GM23338 (cell line): ENCODE results near the gene FAM13A. TPM values are rescaled to one million over a fixed set of nuclear protein-coding genes. Genes with fewer than 3 reads are reported as not detected.
"Not testable (repeated sequence)": the region's sequence is repeated elsewhere in the genome, so short reads cannot be mapped to it uniquely, and the experiment has no call there.

Source experiments
- ATAC-seq: fragments of 200-7000 bp; cut with Tn5 transposase; 3 replicates; pipeline ENCODE4 v1.9.1; 2020
- DNase-seq: peaks from one replicate; pipeline ENCODE4 v3.0.0-alpha.2; 2015; ENCODE audit warnings: low spot score
- H2AFZ ChIP-seq: fragments of 200-600 bp; sonication (generic); 2 replicates; pipeline ENCODE4 v1.8.0; 2016; ENCODE audit warnings: antibody characterized with exemption, mild to moderate bottlenecking, moderate library complexity
- H3F3A ChIP-seq: fragments of 200-600 bp; sonication (generic); replicated peaks from 2 replicates; pipeline ENCODE4 v1.8.0; 2017; ENCODE audit warnings: antibody characterized with exemption, mixed run types, low read depth
- H3K27ac ChIP-seq: fragments of 200-600 bp; sonication (generic); 2 replicates; pipeline ENCODE4 v1.6.1; 2016; ENCODE audit warnings: low read depth
- H3K27me3 ChIP-seq: fragments of 200-600 bp; sonication (generic); 2 replicates; pipeline ENCODE4 v1.8.0; 2016; ENCODE audit warnings: mild to moderate bottlenecking, mixed run types, moderate library complexity; ENCODE audit not compliant: insufficient read depth
- H3K36me3 ChIP-seq: fragments of 200-600 bp; sonication (generic); 2 replicates; pipeline ENCODE4 v1.8.0; 2016; ENCODE audit warnings: mild to moderate bottlenecking; ENCODE audit not compliant: insufficient read depth
- H3K4me1 ChIP-seq: fragments of 200-600 bp; sonication (generic); 2 replicates; pipeline ENCODE4 v1.8.0; 2016; ENCODE audit warnings: mild to moderate bottlenecking, moderate library complexity; ENCODE audit not compliant: insufficient read depth
- H3K4me2 ChIP-seq: fragments of 200-600 bp; sonication (generic); 2 replicates; pipeline ENCODE4 v1.7.1; 2017; ENCODE audit warnings: mixed run types
- H3K4me3 ChIP-seq: fragments of 200-600 bp; sonication (generic); 2 replicates; pipeline ENCODE4 v1.6.1; 2016; ENCODE audit warnings: mixed run types
- H3K79me2 ChIP-seq: fragments of 200-600 bp; sonication (generic); replicated peaks from 2 replicates; pipeline ENCODE4 v1.8.0; 2017; ENCODE audit warnings: mild to moderate bottlenecking; ENCODE audit not compliant: insufficient read depth
- H3K9me2 ChIP-seq: fragments of 200-600 bp; sonication (generic); 2 replicates; pipeline ENCODE4 v1.8.0; 2017; ENCODE audit not compliant: insufficient read depth
- H4K20me1 ChIP-seq: fragments of 200-600 bp; sonication (generic); replicated peaks from 2 replicates; pipeline ENCODE4 v1.8.0; 2017; ENCODE audit warnings: mild to moderate bottlenecking; ENCODE audit not compliant: insufficient read depth
- H3K27ac Mint-ChIP-seq: 2 replicates; pipeline ENCODE4 v1.8.0; 2020; ENCODE audit warnings: inconsistent platforms, mild to moderate bottlenecking, moderate library complexity, mixed read lengths
- H3K27me3 Mint-ChIP-seq: 3 replicates; pipeline ENCODE4 v1.8.0; 2022; ENCODE audit warnings: low read depth, mild to moderate bottlenecking, moderate library complexity, mixed read lengths, inconsistent platforms; ENCODE audit not compliant: insufficient read depth, poor library complexity
- H3K36me3 Mint-ChIP-seq: 3 replicates; pipeline ENCODE4 v1.8.0; 2021; ENCODE audit warnings: low read depth, mild to moderate bottlenecking, inconsistent platforms, moderate library complexity, mixed read lengths
- H3K4me1 Mint-ChIP-seq: 3 replicates; pipeline ENCODE4 v1.8.0; 2020; ENCODE audit warnings: mild to moderate bottlenecking, inconsistent platforms, mixed read lengths
- H3K4me3 Mint-ChIP-seq: 3 replicates; pipeline ENCODE4 v1.8.0; 2021; ENCODE audit warnings: moderate library complexity, mild to moderate bottlenecking, inconsistent platforms, mixed read lengths
- H3K9me3 Mint-ChIP-seq: 3 replicates; pipeline ENCODE4 v1.8.0; 2020; ENCODE audit warnings: moderate library complexity, mild to moderate bottlenecking, inconsistent platforms, mixed read lengths
- CREB1 ChIP-seq: fragments of 250-450 bp; sonication (Bioruptor Pico); IDR thresholded peaks from 2 replicates; pipeline ENCODE4 v1.5.0; 2020; ENCODE audit warnings: low read depth, mild to moderate bottlenecking, moderate library complexity
- EZH2phosphoT487 ChIP-seq: fragments of 200-600 bp; sonication (generic); IDR thresholded peaks from one replicate; pipeline ENCODE4 v1.8.1; 2018; ENCODE audit warnings: antibody characterized with exemption; ENCODE audit not compliant: unreplicated experiment
- JUNB ChIP-seq: IDR thresholded peaks from one replicate; pipeline ENCODE4 v1.6.1; 2016; ENCODE audit warnings: antibody characterized with exemption; ENCODE audit not compliant: unreplicated experiment
- REST ChIP-seq: IDR thresholded peaks from one replicate; pipeline ENCODE4 v1.6.1; 2018; ENCODE audit warnings: antibody characterized with exemption; ENCODE audit not compliant: unreplicated experiment
- STAT1 ChIP-seq: IDR thresholded peaks from one replicate; pipeline ENCODE4 v1.6.1; 2016; ENCODE audit warnings: antibody characterized with exemption; ENCODE audit not compliant: unreplicated experiment
- ZNF462 ChIP-seq: fragments of 250-450 bp; sonication (Bioruptor Pico); IDR thresholded peaks from 2 replicates; pipeline ENCODE4 v1.5.0; 2020; ENCODE audit warnings: mild to moderate bottlenecking, moderate library complexity
- polyA plus RNA-seq: library from polyadenylated mRNA; unstranded; fragments of >200 nt; fragmentation: Nextera tagmentation; extraction: Ambion mirVana; gene quantifications from 2 replicates; pipeline ENCODE4 v1.2.1, GENCODE V29; 2016
- total RNA-seq: library from RNA; depleted of rRNA; stranded (reverse); fragments of >200 nt; shearing (Covaris generic); gene quantifications from 2 replicates; pipeline ENCODE4 v1.2.3, GENCODE V29; 2014

The FAM13A gene
- total and polyA plus RNA-seq, 2 experiments from 2014 or later: 13.9 to 28.4 TPM

GRCh38 chr4:88907478-88907877, 149.5 kb downstream of the FAM13A start:
- H3K9me2 ChIP-seq: 0 out of 2 replicates have a peak, but pooled peaks cover 5% of the 10 kb centered on the region
- Mint-ChIP-seq H3K4me3 (no peak overlapping the region), H3K36me3 (peaks cover 21% of the 10 kb centered on the region; the same call in 2 of the 3 replicates), H3K27me3 (no peaks in the 10 kb centered on the region), H3K9me3 (peaks cover 6% of the 10 kb centered on the region; the same call in 1 of the 3 replicates), H3K4me1 (no peaks in the 10 kb centered on the region), H3K27ac (no peak overlapping the region)
- H3K27me3 ChIP-seq: no peaks in the 10 kb centered on the region
- no peak overlapping the region for H2AFZ ChIP-seq
- no peak for DNase-seq
- no peaks in the 10 kb centered on the region for H3K4me1 ChIP-seq
- H3K4me2 ChIP-seq: no peak overlapping the region
- H3K79me2 ChIP-seq: no peaks in the 10 kb centered on the region
- no peaks in the 10 kb centered on the region for H3F3A ChIP-seq
- H3K36me3 ChIP-seq: no peaks in the 10 kb centered on the region; the same call in 1 of the 2 replicates
- no peaks in the 10 kb centered on the region; the same call in 1 of the 2 replicates for H4K20me1 ChIP-seq
- H3K4me3 ChIP-seq: no peak overlapping the region
- TF ChIP-seq JUNB (no peak), STAT1 (no peak), REST (no peak), ZNF462 (CRISPR knock-in tag) (no peak), CREB1 (CRISPR knock-in tag) (no peak), EZH2phosphoT487 (no peak)
- ATAC-seq: no peak
- no peak overlapping the region for H3K27ac ChIP-seq

- not testable (repeated sequence) for ATAC-seq, H3K27me3 Mint-ChIP-seq, H3K79me2 ChIP-seq, H3F3A ChIP-seq, H3K27ac Mint-ChIP-seq, H3K4me1 ChIP-seq, DNase-seq, H3K4me2 ChIP-seq, H3K4me3 ChIP-seq, H3K27ac ChIP-seq, H3K4me1 Mint-ChIP-seq, H4K20me1 ChIP-seq, H3K9me2 ChIP-seq, H3K27me3 ChIP-seq, H2AFZ ChIP-seq, H3K36me3 ChIP-seq, H3K4me3 Mint-ChIP-seq
- Mint-ChIP-seq H3K36me3 (peaks cover 45% of the 10 kb centered on the region), H3K9me3 (peaks cover 16% of the 10 kb centered on the region; the same call in 1 of the 3 replicates)
Measured at GRCh38 chr4:88904240-88904639, 152.7 kb downstream of the FAM13A start.
